Measurements from ENCODE around the gene PNLIPRP3. TPM values are rescaled to one million over a fixed set of nuclear protein-coding genes. Genes with fewer than 3 reads are reported as not detected.

PNLIPRP3 gene
- total and polyA plus RNA-seq, 4 experiments from 2014 or later, result not detected

Other genes starting within 250 kb of the PNLIPRP3 start
- gene GFRA1, start 154.6 kb upstream of the PNLIPRP3 start, total RNA-seq, result not detected
- not detected for gene GFRA1, start 154.6 kb upstream of the PNLIPRP3 start, polyA plus RNA-seq
- gene CCDC172, start 103.4 kb upstream of the PNLIPRP3 start, total RNA-seq, result not detected
- gene CCDC172, start 103.4 kb upstream of the PNLIPRP3 start, polyA plus RNA-seq, result not detected
- gene PNLIP, start 118.1 kb downstream of the PNLIPRP3 start, total RNA-seq, result not detected
- gene PNLIP, start 118.1 kb downstream of the PNLIPRP3 start, polyA plus RNA-seq, result not detected
- gene PNLIPRP1, start 163.1 kb downstream of the PNLIPRP3 start, total RNA-seq, result not detected
- not detected for gene PNLIPRP1, start 163.1 kb downstream of the PNLIPRP3 start, polyA plus RNA-seq
- gene PNLIPRP2, start 193.1 kb downstream of the PNLIPRP3 start, total RNA-seq, result not detected
- not detected for gene PNLIPRP2, start 193.1 kb downstream of the PNLIPRP3 start, polyA plus RNA-seq

Data from CD4-positive, alpha-beta memory T cell (primary cell).